HG03159 (cell line): ENCODE measurements around the gene SIK3.

Experiments used
- ATAC-seq: cut with Tn5 transposase; IDR thresholded peaks from one replicate; pipeline ENCODE4 v1.9.1; 2021; ENCODE audit warnings: mild to moderate bottlenecking, moderate library complexity; ENCODE audit not compliant: unreplicated experiment

Gene SIK3

DNA sequence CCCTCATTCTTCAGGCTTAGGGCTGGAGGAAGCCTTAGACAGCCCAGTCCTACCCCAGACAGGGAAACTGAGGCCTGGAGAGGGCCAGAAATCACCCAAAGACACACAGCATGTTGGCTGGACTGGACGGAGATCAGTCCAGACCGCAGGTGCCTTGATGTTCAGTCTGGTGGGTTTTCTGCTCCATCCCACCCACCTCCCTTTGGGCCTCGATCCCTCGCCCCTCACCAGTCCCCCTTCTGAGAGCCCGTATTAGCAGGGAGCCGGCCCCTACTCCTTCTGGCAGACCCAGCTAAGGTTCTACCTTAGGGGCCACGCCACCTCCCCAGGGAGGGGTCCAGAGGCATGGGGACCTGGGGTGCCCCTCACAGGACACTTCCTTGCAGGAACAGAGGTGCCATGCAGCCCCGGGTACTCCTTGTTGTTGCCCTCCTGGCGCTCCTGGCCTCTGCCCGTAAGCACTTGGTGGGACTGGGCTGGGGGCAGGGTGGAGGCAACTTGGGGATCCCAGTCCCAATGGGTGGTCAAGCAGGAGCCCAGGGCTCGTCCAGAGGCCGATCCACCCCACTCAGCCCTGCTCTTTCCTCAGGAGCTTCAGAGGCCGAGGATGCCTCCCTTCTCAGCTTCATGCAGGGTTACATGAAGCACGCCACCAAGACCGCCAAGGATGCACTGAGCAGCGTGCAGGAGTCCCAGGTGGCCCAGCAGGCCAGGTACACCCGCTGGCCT is 267.9 kb downstream of the SIK3 start:
- no peak for ATAC-seq

DNA sequence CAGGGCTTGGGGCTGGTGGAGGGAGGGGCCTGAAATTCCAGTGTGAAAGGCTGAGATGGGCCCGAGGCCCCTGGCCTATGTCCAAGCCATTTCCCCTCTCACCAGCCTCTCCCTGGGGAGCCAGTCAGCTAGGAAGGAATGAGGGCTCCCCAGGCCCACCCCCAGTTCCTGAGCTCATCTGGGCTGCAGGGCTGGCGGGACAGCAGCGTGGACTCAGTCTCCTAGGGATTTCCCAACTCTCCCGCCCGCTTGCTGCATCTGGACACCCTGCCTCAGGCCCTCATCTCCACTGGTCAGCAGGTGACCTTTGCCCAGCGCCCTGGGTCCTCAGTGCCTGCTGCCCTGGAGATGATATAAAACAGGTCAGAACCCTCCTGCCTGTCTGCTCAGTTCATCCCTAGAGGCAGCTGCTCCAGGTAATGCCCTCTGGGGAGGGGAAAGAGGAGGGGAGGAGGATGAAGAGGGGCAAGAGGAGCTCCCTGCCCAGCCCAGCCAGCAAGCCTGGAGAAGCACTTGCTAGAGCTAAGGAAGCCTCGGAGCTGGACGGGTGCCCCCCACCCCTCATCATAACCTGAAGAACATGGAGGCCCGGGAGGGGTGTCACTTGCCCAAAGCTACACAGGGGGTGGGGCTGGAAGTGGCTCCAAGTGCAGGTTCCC is 268.6 kb downstream of the SIK3 start, which contains the start of gene APOC3:
APOC3 (plus strand) TSS at position 383 of the 659 bp plus-strand sequence. CDS start 676 bp downstream, outside the sequence.
- no peak for ATAC-seq

DNA sequence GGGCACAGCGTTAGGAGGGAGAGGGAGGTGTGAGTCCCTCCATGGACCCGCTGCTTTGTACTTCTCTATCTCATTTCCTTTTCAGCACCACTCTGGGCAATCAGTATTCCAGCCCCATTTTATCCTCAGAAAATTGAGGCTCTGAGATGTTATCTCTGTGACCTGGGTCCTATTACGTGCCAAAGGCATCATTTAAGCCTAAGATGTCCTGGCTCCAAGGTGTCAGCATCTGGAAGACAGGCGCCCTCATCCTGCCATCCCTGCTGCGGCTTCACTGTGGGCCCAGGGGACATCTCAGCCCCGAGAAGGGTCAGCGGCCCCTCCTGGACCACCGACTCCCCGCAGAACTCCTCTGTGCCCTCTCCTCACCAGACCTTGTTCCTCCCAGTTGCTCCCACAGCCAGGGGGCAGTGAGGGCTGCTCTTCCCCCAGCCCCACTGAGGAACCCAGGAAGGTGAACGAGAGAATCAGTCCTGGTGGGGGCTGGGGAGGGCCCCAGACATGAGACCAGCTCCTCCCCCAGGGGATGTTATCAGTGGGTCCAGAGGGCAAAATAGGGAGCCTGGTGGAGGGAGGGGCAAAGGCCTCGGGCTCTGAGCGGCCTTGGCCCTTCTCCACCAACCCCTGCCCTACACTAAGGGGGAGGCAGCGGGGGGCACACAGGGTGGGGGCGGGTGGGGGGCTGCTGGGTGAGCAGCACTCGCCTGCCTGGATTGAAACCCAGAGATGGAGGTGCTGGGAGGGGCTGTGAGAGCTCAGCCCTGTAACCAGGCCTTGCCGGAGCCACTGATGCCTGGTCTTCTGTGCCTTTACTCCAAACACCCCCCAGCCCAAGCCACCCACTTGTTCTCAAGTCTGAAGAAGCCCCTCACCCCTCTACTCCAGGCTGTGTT is 269.4 kb downstream of the SIK3 start:
- ATAC-seq: no peak

DNA sequence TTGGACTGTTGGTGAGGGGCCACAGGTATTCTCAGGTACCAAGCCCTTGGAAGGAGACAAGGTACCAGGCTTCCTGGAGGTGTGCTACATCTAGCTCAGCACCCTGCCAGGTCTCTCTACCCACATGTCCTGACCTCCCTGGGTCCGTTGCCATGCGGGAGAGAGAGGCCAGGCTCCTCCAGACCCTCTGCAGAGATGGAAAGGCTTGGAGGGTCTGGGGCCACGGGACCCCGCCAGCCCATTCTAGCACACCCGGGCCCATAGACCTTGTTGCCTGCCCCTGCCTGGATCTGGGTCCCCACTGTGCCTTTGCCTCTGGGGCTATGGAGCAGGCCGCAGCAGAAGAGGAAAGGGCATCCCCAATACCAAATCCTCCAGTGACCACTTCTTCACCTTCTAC is 270.8 kb downstream of the SIK3 start:
- ATAC-seq: no peak

DNA sequence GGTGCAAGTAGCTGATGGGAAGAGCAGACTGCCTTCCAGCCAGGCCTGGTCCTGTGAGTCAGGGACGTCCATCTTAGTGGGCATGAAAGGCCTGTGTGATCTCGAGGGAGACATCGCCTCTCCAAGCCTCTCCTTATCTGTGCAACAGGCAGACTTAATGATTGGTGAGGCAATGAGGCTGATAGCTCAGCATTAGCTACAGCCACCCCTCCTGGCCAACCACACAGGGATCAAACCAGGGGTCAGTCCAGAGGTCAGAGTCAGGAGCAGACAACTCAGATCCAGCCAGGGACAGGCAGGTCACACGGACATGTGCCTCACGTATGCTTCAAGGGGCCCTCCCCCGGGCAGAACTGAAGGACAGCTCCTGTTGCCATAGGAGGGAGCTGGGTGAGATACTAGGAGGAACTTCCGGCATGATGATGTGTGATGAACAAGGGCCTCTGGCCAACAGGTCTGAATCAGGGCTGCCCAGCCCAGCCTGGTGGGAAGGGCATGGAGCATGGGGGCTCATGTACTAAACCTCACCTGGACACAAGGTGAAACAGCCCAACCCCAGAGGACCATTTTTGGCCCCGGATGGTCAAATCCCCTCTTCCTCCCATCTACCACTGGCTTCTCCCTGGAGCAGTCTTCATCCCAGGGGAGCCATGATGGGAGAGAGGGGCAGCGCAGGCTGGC is 271.3 kb downstream of the SIK3 start:
- ATAC-seq: no peak

DNA sequence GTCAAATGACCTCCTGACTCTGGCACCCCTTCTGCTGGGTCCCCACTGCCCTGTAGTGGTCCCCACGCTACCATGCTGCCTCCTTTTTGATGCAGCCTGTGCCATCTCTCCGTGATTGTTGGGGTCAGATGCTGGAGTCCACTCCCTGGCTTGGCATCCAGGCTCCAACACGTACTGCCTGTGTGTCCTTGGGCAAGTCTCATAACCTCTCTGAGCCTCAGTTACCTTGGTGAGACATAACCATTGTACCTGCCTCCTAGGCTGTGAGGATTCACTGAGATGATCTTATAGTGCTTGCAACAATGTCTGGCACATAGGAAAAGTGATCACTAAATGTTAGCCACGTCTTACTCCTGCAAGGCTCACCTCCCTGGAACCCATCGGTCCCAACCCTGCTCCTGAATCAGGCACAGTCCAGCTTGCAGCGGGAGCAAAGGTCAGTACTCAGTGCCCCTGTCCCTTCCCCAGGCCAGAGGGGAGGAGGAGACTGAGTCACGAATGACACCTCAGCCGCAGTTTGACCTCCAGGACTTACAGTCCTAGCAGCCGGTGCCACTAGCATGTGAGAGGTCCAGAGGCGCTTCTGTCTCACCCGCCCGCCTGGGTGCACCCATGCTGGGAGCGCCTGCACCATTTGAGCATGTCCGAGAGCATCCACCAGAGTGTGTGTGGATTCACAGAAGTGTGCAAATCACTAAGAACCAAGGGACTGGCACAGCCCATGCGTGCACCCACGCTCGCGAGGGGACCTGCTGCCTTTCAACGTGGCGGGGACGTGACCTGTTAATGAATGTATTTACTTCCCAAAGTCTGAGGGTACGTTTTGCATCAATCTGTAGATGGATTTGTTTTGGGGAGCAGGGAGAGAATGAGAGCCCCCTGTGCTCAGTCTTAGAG is 272.1 kb downstream of the SIK3 start:
- no peak for ATAC-seq

DNA sequence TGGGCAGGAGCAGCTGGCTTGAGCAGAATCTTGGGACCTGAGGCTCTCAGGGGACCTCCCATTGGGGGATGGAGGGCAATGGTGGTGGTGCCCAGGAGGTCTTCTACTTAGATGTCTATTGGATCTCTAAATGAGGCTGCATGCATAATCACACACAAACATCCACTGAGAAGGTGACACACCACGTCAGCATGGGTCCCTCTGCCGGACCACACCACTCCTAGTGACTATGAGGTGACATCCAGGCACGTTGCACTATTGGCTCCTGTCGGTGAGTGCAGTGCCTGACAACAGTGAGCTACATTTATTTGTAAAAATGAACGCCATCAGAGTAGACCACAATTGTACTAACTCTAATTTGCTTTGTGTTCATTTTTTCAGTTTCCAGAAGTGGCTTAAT is 272.8 kb downstream of the SIK3 start:
- no peak for ATAC-seq

DNA sequence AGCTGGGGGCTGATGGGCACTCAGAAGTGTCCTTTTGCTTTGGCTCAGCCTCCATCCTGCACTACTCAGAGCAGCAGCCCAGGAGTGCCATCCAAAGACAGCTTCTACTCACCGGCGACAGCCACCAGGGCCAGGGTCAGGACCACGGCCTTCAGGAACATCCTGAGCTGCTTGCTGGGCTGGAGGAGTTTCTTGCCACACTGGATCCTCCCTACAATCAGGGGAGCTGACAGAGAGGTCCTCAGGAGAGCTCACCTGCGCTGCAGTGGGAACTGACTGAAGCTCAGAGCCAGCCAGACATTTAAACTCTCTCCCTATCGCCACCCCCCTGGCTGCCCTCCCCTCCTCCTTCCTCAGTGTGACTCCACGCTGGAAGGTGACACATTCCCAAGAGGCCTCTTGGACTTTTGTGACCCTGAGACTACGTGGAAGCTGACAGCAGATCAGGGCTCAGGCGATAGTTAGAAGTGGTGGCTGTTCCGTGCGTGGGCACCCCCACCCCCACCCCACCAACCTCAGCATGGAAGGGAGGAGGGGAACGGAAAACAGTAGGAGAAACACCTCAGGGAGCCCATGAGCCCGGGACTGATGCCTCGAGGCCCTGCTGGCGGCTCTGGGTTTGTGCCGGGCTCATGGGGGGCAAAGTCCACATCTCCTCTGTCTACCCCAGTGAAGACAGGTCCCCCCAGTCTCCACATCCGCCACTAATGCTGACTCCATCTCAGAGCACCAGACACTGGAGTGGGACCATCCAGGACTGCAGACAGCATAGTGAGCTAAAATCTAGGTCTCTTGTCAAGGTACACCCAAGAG is 275.0 kb downstream of the SIK3 start, which contains the start of gene APOA4:
APOA4 (minus strand) TSS at position 274 of the 813 bp plus-strand sequence; CDS start at position 161, 113 bp downstream.
- ATAC-seq: no peak

DNA sequence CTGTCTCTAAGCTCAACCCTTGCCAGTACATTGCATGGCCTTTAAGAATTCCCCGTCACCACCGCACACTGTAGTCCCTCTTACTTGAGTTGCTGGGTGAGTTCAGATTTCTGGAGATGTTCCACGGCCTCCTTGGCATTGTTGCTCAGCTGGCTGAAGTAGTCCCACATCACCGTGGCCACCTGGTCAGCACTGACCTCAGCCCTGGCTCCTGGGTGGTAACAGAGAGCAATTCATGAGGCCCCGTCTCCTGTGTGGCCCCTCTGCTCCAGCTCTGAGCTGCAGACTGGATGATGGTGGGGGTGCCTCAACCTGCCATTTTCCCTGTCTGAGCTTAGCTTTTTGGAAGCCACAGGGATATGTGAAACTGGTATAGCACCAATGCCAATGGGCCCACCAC is 275.7 kb downstream of the SIK3 start:
- ATAC-seq: no peak

DNA sequence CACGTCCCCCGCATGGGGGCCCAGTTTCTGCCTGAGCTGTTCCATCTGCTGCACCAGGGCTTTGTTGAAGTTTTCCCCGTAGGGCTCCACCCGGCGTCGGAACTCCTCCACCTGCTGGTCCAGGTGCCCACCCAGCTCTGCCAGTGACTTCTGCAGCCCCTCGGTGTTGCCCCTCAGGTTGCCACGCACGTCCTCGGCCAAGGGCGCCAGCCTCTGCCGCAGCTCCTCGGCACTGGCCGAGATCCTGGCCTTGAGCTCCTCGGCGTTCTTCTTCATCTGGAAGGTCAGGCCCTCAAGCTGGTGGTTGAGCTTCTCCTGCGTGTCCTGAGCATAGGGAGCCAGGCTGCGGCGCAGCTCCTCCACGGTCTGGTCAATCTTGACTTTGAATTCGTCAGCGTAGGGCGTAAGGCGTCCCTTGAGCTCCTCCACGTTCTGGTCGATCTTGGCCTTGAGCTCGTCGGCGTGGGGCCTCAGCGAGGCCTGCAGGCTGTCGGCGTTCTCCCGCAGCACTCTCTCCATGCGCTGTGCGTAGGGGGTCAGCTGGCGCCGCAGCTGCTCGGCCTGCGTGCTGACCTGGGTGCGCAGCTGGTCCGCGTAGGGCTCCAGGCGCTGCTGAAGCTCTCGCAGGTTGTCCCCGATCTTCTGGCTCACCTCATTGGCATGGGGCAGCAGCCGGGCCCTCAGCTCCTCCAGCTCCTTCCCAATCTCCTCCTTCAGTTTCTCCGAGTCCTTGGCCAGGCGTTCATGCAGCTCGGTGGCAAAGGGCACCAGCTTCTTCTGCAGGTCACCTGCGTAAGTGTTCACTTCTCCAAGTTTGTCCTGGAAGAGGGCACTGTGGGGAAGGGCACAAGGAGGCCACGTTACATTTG is 276.9 kb downstream of the SIK3 start:
- no peak for ATAC-seq

DNA sequence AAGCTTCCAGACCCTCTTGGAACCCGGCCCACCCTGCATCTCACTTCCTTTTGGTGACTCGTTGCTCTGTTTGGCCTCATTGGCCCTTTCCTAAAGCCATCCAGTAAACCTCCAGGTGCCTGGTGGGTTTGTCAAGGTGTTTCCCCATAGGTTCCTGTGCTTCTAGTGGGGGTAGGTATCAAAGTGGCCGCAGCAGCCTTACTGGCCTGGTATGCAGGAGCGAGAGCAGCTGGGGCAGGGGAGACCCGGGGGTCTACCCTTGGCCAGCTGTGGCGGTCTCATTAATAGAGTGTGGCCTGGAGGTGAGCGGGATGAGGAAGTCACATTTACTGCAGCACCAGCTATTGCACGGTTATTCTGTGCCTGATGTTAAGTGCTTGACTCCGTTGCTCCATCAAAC is 279.2 kb downstream of the SIK3 start:
- ATAC-seq: no peak

DNA sequence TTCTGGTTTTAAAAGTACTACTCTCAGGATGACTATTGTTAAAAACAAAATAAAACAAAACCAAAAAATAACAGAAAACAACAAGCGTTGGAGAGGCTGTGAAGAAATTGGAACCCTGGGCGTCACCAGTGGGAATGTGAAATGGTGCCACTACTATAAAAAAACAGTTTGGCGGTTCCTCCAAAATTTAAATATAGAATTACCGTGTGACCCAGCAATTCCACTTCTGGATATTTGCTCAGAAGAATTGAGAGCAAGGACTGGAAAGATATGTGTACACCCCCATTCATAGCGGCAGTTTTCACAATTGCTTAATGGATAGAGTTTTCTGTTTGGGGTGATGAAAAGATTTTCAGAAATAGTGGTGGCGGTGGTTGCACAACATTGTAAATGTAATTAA is 283.7 kb downstream of the SIK3 start:
- ATAC-seq: no peak

DNA sequence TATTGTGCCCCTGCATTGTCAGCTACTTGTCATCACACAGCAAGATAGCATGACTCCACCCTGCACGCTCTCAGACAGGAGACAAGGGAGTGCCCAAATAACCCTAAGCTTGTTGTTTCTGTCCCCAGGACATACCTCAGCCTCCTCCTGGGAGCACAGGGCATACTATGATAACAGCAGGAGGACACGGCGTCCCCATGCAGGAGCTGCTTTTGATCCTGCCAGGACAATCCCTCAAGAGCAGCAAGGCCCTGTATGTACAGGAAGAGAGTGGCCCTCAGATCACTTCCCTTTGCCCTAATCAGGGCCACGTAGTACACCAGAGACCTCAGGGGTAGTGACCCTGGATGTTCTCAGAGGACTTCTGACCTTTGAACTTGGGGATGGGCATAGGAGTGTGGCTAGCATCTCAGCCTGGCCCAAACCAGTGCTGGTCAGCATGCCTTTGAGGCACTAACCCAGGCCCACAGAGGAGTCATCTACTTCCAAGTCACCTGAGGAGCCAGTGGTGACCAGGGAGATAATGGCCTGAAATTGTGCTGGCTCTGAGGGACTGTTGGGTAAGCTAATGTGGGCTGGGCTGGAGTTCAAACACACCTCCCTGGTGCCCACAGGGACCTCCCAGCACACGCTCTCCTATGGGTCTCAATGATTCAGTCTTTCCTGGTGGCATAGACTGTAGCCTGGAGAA is 284.3 kb downstream of the SIK3 start:
- no peak for ATAC-seq

DNA sequence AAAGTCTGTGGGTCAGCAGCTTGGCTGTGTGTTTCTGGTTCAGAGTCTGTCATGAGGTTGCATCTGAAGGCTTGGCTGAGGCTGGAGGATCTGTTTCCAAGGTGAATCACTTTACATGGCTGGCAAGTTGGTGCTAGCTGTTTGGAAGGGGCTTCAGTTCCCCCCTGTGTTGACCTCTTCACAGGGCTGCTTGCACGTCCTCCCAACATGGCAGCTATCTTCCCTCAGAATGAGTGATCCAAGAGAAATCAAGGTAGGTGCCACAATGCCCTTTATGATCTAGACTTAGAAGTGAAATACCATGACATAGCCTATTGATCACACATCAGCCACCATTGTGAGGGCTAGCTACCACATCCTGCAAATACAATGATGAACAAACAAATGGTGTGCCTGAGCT is 285.1 kb downstream of the SIK3 start:
- no peak for ATAC-seq

DNA sequence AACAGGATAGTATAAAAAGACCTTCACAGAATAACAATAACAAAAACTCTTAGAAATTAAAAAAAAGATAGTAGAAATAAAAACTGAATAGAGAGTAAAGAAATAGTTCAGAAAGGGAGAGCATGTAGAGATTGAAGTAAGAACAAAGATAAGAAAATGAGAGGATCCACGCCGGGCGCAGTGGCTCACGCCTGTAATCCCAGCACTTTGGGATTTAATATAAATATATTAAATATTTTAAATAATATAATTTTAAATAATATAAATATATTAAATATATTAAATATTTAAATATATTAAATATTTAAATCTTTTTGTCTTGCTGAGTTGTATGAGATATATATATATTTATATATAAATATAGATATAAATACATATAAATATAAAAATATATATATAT is 286.1 kb downstream of the SIK3 start:
- ATAC-seq: no peak

DNA sequence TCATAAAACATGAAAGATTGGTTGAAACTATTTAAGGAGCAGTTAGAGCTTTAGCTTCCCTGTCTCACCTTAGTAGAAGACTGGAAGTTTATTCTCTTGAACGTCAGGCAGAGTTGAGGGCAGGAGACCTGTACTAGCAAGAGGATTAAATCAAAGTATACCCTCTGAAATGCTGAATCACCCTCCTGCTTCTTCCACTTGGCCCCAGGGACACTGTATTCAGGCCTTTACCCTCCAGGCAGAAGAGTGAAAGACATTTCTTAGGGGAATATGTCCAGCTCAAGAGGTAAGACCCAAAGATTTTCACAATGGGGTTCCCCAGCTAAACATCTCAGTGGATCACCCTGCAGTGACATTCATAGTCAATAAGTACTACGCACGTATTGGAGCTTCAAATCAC is 287.0 kb downstream of the SIK3 start:
- ATAC-seq: no peak
